ENCODE measurements around the gene NHSL1.

Gene NHSL1

DNA sequence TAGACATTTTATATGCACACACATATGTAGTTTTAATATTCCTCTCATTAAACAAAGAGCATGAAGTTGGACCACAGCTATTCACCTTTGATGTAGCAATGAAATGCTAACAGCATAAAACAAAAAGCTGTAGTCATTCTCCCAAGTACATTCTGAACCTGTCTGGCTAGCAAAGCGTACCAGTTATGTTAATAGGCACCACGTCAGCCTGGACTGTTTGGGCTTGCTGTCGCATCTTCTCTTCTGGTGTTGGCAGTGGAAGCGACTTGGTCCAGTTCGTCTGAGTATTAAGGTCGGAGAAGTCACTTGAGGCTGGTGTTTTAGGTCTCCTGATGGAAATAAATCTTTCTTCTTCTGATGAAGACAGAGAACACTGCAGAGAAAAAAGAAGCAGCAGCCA, 52.5 kb downstream of the NHSL1 start:
- H3K36me3 ChIP-seq: no peaks in the 10 kb centered on the region
- H3K27me3 ChIP-seq: no peaks in the 10 kb centered on the region
- H3K4me1 ChIP-seq (ENCODE audit: control insufficient read depth in 1 of 2, insufficient read depth in 1 of 2, low read depth in 1 of 2, low read length in 1 of 2): no peaks in the 10 kb centered on the region
- H3K27ac ChIP-seq: no peak overlapping the region
- TF ChIP-seq, protein P1, sequence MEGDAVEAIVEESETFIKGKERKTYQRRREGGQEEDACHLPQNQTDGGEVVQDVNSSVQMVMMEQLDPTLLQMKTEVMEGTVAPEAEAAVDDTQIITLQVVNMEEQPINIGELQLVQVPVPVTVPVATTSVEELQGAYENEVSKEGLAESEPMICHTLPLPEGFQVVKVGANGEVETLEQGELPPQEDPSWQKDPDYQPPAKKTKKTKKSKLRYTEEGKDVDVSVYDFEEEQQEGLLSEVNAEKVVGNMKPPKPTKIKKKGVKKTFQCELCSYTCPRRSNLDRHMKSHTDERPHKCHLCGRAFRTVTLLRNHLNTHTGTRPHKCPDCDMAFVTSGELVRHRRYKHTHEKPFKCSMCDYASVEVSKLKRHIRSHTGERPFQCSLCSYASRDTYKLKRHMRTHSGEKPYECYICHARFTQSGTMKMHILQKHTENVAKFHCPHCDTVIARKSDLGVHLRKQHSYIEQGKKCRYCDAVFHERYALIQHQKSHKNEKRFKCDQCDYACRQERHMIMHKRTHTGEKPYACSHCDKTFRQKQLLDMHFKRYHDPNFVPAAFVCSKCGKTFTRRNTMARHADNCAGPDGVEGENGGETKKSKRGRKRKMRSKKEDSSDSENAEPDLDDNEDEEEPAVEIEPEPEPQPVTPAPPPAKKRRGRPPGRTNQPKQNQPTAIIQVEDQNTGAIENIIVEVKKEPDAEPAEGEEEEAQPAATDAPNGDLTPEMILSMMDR (IDR thresholded peaks at IDR 0.05): no peak
- no peak overlapping the region for H3K4me3 ChIP-seq (ENCODE audit: low read depth in 1 of 2, low read length in 1 of 2)
- H3K9me3 ChIP-seq: no peaks in the 10 kb centered on the region

DNA sequence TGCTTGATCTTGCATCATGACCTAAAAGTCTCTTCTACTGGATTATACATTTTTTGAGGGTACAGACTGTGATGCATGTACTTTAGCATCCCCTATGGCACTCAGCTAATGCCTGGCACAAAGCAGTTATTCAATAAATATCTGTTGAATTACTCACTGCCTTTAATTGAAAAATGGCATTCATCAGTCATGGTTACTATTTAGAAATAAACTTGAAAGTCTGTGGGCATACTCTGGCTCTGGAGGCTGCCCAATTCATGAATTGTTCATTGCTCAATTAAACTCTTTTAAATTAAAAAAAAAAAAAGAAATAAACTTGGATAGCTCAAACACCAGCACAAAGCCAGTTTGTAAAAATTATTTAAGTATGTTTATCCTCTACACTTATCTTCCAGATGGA, 55.3 kb downstream of the NHSL1 start:
- no peaks in the 10 kb centered on the region for H3K9me3 ChIP-seq
- no peaks in the 10 kb centered on the region for H3K36me3 ChIP-seq
- H3K27me3 ChIP-seq: no peaks in the 10 kb centered on the region
- H3K4me3 ChIP-seq (ENCODE audit: low read depth in 1 of 2, low read length in 1 of 2): no peak overlapping the region
- TF ChIP-seq, protein P1 (IDR thresholded peaks at IDR 0.05): no peak
- H3K27ac ChIP-seq: no peak overlapping the region
- H3K4me1 ChIP-seq (ENCODE audit: control insufficient read depth in 1 of 2, insufficient read depth in 1 of 2, low read depth in 1 of 2, low read length in 1 of 2): no peaks in the 10 kb centered on the region

DNA sequence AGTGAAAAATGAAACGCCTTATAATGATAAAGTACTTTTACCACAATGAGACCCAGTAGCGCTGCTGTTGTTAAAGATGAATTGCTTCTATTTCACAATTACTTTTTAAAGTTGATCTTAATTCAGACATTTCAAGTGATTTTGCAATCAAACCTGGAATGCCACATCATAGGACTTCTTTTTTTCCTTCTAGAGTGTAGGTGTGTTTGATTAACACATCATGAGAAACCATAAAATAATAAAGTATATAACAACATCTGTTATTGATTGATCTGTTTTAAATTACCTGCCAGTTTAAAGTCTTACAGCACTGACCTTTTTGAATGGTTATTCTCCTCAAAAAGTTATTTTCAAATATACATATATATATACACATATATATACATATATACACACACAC, 56.6 kb downstream of the NHSL1 start:
- Histone ChIP-seq H3K27ac (no peak overlapping the region), H3K4me1 (ENCODE audit: control insufficient read depth in 1 of 2, insufficient read depth in 1 of 2, low read depth in 1 of 2, low read length in 1 of 2) (no peaks in the 10 kb centered on the region), H3K27me3 (no peaks in the 10 kb centered on the region), H3K4me3 (ENCODE audit: low read depth in 1 of 2, low read length in 1 of 2) (no peak overlapping the region), H3K36me3 (no peaks in the 10 kb centered on the region), H3K9me3 (no peaks in the 10 kb centered on the region)
- TF ChIP-seq, protein P1 (IDR thresholded peaks at IDR 0.05): no peak

DNA sequence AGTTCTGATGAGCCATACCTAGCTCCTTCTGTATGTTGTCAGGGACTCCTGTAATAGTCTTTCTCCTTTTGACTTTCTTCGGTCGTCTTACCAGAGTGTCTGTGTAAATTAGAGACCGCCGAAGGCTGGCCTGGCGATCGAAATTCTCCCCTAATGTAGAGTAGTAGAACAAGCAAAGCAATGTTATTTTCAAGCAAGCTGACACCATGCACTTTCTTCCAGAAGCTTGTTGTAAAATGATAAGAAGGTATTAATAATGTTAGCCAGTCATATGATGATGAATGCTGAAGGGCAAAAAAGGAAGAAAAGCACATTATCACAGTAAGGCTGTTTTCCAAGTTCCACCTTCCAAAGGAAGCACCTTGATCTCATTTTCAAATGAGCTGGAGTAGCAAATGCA, 57.3 kb downstream of the NHSL1 start:
- no peaks in the 10 kb centered on the region for H3K36me3 ChIP-seq
- H3K27me3 ChIP-seq: no peaks in the 10 kb centered on the region
- H3K27ac ChIP-seq: no peak overlapping the region
- TF ChIP-seq, protein P1 (IDR thresholded peaks at IDR 0.05): no peak
- H3K4me1 ChIP-seq (ENCODE audit: control insufficient read depth in 1 of 2, insufficient read depth in 1 of 2, low read depth in 1 of 2, low read length in 1 of 2): no peaks in the 10 kb centered on the region
- H3K9me3 ChIP-seq: no peaks in the 10 kb centered on the region
- no peak overlapping the region for H3K4me3 ChIP-seq (ENCODE audit: low read depth in 1 of 2, low read length in 1 of 2)

DNA sequence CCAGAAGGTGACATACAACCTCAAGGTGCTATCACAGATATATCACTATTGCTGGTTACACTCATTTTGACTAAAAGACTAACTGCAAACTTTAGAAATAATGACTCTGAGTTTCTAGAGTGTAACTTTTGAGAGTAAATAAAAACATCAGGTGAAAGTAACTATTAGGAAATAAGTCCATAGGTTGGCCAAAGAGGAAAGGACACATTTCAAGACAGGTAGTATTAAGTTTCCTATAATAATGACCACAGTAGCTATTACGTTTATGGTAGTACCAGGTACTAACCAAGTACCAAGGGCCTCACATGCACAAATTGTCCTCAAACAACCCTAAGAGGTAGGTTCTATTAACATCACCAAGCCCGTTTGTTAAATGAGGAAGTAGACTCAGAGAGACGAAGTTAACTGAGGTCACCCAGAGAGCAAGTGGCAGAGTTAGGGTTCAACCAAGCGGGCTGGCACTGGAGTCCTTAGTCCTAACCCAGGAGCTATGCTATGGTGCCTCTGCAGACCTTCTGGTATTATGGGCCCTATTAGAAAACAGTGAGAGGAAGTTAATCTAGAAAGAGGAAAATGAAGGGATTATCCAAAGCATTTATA, 58.4 kb downstream of the NHSL1 start:
- no peak overlapping the region for H3K27ac ChIP-seq
- no peaks in the 10 kb centered on the region for H3K36me3 ChIP-seq
- H3K27me3 ChIP-seq: no peaks in the 10 kb centered on the region
- no peaks in the 10 kb centered on the region for H3K9me3 ChIP-seq
- H3K4me3 ChIP-seq (ENCODE audit: low read depth in 1 of 2, low read length in 1 of 2): no peak overlapping the region
- H3K4me1 ChIP-seq (ENCODE audit: control insufficient read depth in 1 of 2, insufficient read depth in 1 of 2, low read depth in 1 of 2, low read length in 1 of 2): no peaks in the 10 kb centered on the region
- TF ChIP-seq, protein P1 (IDR thresholded peaks at IDR 0.05): no peak

DNA sequence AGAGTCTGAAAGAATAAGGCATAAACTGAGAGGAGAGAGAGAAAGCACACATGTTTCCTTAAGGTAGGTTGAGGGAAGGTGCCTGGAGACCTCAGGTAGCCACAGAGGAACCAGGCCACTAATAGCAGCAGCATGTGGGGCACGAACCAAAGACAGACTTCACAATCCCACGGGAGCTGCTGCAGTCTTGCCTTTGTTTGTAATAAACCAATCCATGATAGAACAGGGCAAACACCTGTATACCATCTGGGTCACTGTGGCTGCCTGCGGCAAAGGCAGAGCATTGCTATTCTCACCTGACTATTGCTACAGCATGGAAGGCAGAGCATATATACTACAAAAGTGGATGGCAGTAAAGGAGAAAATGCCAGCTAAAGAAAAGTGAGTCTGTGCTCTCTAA, 59.0 kb downstream of the NHSL1 start:
- H3K27ac ChIP-seq: no peak overlapping the region
- no peaks in the 10 kb centered on the region for H3K4me1 ChIP-seq (ENCODE audit: control insufficient read depth in 1 of 2, insufficient read depth in 1 of 2, low read depth in 1 of 2, low read length in 1 of 2)
- H3K27me3 ChIP-seq: no peaks in the 10 kb centered on the region
- H3K4me3 ChIP-seq (ENCODE audit: low read depth in 1 of 2, low read length in 1 of 2): no peak overlapping the region
- no peaks in the 10 kb centered on the region for H3K36me3 ChIP-seq
- H3K9me3 ChIP-seq: no peaks in the 10 kb centered on the region
- TF ChIP-seq, protein P1 (IDR thresholded peaks at IDR 0.05): no peak
